Myocyte (in vitro differentiated cells): ENCODE results near the gene FBXO38. TPM values are rescaled to one million over a fixed set of nuclear protein-coding genes. Genes with fewer than 3 reads are reported as not detected.

Source experiments
- DNase-seq: peaks from one replicate; pipeline ENCODE4 v3.0.0-alpha.2; 2012; ENCODE audit warnings: low read depth
- polyA plus RNA-seq: library from polyadenylated mRNA; unstranded; fragments of >200 nt; gene quantifications from one replicate; pipeline ENCODE4 v1.2.1, GENCODE V29; 2012; ENCODE audit warnings: missing spikeins
- total RNA-seq: library from RNA; depleted of rRNA; stranded (reverse); fragments of >200 nt; gene quantifications from 2 replicates; pipeline ENCODE4 v1.2.3, GENCODE V29; 2014

FBXO38 gene
- 46.0 and 56.8 TPM in 2 replicates for total RNA-seq
- polyA plus RNA-seq, result 16.5 TPM

- DNase-seq, result peak; percentile 99
These were observed at the start of gene FBXO38 for GRCh38 chr5:148383564-148384379. Gene FBXO38 (plus strand): TSS chr5:148383958. CDS start chr5:148394777, 10,819 bp downstream.

- DNase-seq, result no peak
These were observed 48.5 kb upstream of the FBXO38 start, which contains the start of gene SPINK9 for GRCh38 chr5:148335259-148335658. Gene SPINK9 (plus strand): TSS chr5:148335559. CDS start chr5:148335614, 55 bp downstream.

GRCh38 chr5:148336704-148337435, 46.9 kb upstream of the FBXO38 start:
- no peak for DNase-seq

GRCh38 chr5:148342371-148343045, 41.2 kb upstream of the FBXO38 start:
- no peak for DNase-seq

GRCh38 chr5:148343046-148343407, 40.7 kb upstream of the FBXO38 start:
- no peak for DNase-seq

- no peak for DNase-seq
These were observed 39.9 kb upstream of the FBXO38 start for GRCh38 chr5:148343603-148344487.

GRCh38 chr5:148347706-148348105, 36.1 kb upstream of the FBXO38 start:
- DNase-seq, result no peak

GRCh38 chr5:148352696-148353095, 31.1 kb upstream of the FBXO38 start:
- no peak for DNase-seq

- DNase-seq, result no peak
These were observed 30.1 kb upstream of the FBXO38 start for GRCh38 chr5:148353634-148354033.

GRCh38 chr5:148364343-148364742, 19.4 kb upstream of the FBXO38 start:
- no peak for DNase-seq

DNA sequence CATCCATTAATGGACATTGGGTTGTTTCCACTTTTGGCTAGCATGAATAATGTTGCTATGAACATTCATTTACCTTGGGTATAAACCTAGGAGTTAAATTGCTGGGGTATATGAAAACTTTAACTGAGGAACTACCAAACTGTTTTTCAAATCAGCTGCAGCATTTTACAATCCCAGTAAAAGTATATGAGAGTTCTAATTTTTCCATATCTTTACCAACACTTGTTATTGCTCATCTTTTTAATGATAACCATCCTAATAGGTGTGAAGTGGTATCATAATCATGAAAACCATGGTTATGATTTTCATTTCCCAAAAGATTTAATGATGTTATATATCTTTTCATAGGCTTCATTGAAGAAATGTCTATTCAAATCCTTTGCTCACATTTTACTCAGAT, 15.5 kb upstream of the FBXO38 start:
- DNase-seq, result no peak

GRCh38 chr5:148372166-148372725, 11.5 kb upstream of the FBXO38 start:
- DNase-seq, result no peak

- DNase-seq, result no peak
These were observed 10.9 kb upstream of the FBXO38 start for GRCh38 chr5:148372893-148373292.

DNA sequence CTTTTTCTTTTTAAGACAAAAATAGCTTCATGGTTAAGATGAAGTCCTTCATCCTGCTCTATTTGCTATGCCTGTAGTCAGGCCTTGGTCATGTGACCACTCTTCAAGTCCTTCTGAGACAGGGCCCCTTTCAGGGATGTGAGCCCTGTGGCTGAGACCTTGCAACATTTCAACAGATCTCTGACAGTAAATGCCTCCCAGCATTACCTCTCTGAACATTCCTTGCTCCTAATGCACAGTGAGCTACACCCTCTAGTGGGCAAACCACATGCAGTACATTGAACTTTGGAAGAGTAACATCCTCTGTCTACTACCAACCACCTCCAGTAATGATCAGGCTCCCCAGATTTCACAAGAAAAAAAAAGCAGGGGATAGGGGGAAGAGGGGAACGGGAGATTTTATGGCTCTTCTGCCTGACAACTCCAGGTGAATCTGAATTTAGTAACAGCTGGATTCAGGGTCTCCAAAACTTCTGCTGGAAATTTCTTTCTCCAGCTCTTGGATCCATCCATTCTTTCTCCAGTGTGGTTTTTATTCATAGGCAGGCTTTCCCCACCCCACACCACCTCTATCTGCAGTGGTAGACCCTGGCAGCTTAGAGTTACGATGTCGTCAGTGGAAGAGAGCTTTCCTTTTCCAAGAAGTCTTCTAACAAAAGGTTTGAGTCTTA, 8.9 kb upstream of the FBXO38 start:
- peak; percentile 50 for DNase-seq

- DNase-seq, result no peak
These were observed 7.6 kb upstream of the FBXO38 start for GRCh38 chr5:148376198-148376597.

- DNase-seq, result no peak
These were observed 5.1 kb upstream of the FBXO38 start for GRCh38 chr5:148378670-148379069.

DNA sequence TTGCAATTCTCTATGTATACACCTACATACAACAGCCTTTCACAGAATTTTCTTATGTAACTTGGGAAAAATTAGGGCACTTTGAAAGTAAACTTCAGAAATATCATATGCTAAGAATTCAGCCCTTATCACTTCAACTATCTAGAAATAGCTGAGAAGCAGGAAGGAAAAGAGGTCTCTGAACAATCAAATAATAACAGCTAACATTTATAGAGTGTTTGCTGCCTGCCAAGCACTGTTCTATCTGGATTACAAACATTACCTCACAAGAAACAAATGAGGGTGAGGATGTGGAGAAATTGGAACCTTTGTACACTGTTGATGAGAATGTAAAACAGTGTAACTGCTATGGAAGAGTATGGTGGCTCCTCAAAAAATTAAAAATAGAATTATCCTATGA, 4.4 kb upstream of the FBXO38 start:
- DNase-seq, result no peak

GRCh38 chr5:148381906-148382305, 1.9 kb upstream of the FBXO38 start:
- DNase-seq, result no peak

DNA sequence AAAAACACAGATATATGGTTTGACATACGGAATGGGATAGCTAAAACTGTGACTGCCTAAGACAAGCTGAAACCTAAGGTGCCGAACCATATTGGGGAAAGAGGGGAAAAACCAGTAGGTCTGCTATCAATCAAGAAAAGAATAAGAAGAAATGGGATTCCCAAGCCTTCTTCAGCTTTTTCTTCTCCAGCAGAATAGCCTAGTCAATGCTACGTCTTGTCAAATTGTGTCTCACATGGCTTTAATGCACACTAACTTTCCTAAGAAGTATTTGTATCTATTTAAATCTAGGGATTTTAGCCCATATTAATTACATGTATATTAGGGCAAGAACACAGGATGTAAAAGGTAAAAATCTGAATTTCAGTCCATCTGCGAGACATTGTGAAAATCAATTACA, 797 bp upstream of the FBXO38 start:
- peak; percentile 17 for DNase-seq

DNA sequence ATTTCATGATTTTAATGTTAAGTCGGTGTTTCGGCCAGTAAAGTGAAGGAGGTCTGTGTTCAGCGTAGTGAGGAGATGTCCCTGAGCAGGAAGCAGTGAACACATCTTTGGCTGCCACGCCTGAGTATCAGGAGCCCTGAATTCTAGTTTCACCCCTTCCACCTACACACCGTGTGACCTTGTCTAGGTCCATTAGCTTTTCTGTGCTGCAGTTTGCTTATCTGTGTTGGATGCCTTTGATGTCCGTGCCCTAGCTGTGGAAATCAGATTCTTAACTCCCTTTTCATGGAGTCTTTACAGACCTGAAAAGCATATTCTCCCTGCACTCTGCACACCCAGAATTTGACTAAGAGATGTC, 601 bp downstream of the FBXO38 start:
- DNase-seq, result no peak
